HG03439 (cell line): ENCODE data around the gene NSD2.
"Not testable (repeated sequence)": the region's sequence is repeated elsewhere in the genome, so short reads cannot be mapped to it uniquely, and the experiment has no call there.

Experiments used
- ATAC-seq: cut with Tn5 transposase; IDR thresholded peaks from one replicate; pipeline ENCODE4 v1.9.1; 2021; ENCODE audit warnings: mild to moderate bottlenecking, moderate library complexity; ENCODE audit not compliant: unreplicated experiment

NSD2 gene

GRCh38 chr4:1841887-1842210, 29.3 kb upstream of the NSD2 start:
- ATAC-seq, result no peak

- no peak for ATAC-seq
Observed at GRCh38 chr4:1842339-1842895, 28.8 kb upstream of the NSD2 start.

DNA sequence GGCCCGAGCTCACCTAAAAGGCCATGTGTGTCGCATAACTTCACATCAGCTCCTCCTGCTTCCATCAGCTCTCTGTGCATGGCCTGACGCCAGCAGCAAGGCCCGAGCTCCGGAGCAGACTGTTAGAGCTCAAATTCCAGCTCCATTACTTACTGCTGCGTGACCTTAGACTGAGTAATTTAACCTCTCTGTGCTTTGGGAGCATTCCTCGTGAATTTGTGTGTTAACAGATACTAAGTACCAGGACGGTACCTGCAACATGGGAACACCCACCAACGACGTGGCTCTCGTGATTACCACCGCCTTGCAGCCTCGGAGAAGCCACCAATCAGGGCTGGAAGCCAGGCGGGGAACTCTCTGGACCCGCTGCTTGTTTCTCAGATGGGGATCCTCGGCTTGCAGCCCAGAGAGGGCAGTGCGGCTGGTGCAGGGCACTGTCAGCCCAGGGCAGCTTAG, 28.2 kb upstream of the NSD2 start:
- ATAC-seq, result no peak

- no peak for ATAC-seq
Observed at GRCh38 chr4:1843852-1844251, 27.3 kb upstream of the NSD2 start.

DNA sequence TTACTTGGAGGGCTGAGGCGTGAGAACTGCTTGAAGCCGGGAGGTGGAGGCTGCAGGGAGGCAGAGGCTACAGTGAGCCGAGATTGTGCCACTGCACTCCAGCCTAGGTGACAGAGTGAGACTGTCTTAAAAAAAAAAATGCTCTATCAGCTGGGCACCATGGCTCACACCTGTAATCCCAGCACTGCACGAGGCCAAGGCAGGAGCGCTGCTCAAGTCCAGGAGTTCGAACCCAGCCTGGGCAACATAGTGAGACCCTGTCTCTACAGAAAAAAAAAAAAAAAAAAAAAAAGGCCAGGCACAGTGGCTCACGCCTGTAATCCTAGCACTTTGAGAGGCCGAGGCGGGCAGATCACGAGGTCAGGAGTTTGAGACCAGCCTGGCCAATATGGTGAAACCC, 26.6 kb upstream of the NSD2 start:
- not testable (repeated sequence) for ATAC-seq

DNA sequence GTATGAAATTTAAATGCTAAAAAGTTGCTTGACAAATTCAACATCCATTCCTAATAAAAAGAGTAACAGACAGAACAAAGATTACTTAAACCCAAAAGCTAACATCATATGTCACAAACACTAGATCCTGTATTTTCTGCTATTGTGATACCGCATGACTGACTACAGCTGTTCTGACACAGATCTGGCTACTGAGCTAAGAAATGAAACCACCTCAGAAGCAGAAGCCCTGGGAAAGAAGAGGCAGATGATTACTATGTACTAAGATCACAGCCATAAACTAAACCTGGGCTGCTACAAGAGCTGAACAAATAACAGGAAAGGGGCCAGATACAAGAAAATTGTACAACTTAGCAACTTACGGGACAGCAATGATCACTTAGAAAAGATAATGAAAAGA, 24.6 kb upstream of the NSD2 start:
- no peak for ATAC-seq

- no peak for ATAC-seq
Observed at GRCh38 chr4:1850276-1850675, 20.9 kb upstream of the NSD2 start.

DNA sequence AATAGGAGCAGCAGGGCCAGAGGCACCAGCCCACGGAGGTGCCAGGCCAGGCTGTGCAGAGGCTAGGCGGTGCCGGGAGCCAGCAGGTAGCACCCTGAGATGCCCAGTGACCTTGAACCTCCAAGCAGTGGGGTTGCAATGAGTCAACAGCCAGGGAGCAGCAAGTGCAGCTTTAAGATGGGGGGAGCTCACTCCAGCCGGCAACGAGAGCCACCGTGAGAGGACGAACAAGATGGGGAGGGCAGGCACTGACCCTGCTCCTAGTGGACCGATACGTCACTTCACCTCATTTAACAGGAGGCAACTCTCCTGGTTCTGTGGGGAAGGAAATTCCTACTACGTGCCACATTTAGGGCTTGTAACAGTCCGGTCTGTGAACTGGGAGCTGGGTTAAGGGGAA, 20.0 kb upstream of the NSD2 start:
- no peak for ATAC-seq

DNA sequence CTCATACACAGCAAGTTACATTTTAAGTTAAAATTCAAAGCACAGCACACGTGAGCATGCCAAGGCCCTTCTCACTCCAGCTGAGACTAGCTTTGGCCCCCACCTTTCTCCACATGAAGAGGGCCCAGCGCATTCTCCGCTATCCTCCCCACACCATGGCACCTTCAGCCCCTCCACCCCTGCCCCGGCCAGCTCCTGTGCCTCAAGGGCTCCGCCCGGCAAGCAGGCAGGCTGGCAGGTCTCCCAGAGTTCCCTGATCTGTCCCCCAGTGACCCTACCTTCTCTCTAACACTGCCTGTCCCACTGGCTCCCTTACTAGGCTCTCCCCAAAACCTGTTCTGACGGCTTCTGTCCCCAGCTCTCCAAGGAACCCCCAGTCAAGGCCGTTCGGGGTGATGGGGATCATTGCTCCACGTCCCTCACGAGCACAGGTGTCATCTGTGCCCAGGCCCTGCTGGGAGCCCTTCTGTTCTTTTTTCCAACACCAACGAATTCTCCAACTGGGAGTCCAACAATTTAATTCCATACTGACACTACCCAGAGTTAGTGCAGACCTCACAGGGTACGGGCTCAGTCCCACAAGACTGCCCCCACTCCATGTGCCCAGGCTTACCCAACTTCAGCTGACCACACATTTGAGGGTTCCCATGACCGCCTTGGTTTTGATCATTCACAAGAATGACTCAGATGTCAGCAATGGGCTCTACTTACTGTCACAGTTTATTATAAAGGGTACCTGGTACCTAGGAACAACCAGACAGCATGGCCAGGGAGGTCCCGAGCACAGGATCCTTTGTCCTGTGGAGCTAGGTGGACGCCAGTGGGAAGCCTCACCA, 19.4 kb upstream of the NSD2 start:
- no peak for ATAC-seq

GRCh38 chr4:1852904-1853623, 18.1 kb upstream of the NSD2 start:
- no peak for ATAC-seq

DNA sequence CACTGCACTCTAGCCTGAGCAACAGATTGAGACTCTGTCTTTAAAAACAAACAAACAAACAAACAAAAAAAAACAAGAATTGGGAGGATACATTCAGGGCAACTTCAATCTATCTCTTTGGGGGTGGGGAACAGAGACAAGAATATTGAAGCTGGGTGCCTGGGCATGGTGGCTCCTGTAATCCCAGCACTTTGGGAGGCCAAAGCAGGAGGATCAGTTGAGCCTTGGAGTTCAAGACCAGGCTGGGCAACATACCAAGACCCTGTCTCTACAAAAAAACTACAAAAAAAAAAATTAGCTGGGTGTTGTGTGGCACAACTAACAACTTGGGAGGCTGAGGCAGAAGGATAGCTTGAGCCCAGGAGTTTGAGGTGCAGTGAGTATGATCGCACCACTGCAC, 16.4 kb upstream of the NSD2 start:
- ATAC-seq, result no peak

DNA sequence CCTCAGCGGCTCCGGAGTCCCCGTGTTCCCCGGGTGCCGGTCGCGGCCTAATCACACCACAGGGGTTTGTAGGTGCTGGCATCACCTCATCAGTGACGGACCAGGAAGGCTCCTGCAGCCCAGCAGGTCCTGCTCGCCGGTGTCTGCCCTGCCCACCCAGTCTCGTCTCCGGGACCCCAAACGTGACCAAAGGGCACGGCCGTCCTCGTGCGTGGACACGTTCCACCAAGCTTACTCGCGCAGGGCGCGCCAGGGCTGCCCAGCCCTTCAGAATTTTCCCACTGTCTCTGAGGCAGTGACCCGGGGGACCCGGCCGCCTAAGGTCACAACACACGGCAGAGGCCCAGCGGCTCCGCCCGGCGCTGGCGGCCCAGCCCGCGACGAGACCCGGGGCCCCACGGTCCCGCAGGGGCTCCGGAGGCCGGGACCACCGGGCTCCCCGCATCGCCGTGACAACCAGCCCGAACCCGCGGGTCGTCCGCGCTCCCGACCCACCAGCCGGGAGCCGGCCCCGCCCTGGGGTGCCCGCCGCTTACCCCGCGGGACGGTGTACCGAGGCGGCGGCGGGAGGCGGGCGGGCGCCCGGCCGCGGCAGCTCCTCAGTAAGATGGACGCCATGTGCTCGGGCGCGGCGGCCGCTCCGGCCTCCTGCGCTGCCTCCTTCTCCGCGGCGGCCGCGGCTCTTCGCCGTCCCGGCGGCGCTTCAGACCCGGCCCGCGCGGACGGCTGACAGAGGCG, 15.7 kb upstream of the NSD2 start:
- ATAC-seq, result peak; percentile 15

DNA sequence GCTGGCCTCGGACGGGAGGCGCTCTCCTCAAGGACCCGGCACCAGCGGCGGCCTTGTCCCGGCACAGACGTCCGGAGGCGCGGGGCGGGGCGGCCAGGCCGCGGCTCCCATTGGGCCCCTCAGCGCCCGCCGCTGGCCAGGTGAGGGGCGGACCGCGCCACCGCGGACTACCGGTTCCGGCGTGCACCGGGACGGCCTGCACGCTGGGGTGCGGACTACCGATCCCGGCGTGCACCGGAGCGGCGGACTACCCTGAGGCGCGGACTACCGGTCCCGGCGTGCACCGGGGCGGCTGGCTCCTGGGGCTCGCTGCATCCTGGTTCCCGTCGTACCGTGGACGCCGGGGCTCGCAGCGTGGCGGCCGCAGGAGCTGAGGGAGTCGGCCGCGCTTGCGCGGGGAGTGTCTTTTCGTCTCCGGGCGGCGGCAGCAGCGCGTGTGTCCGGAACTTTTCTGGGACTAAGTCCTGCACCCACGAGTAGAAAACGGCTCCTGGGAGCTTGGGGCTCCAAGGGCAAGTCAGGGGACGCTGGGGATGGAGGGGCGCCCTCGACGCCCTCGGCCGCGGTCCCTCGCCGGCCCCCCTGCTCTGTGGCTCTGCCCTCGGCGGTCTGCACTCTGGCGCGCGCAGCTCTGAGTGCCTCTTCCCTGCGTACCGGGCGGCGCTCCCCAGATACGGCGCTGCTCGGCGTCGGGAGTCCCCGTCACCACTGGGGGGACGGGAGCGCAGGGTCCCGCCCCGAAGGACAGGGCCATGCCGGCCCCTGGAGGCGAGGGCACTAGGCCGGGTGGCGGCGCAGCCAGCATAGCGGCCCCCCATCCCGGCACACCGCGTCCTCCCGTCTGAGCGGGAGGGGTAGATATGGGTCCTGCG, 14.9 kb upstream of the NSD2 start, which contains the start of gene LETM1:
TSS of gene LETM1 (minus strand) at position 86 of the 872 bp plus-strand sequence. CDS start 206 bp downstream, outside the sequence.
- peak; percentile 86 for ATAC-seq

DNA sequence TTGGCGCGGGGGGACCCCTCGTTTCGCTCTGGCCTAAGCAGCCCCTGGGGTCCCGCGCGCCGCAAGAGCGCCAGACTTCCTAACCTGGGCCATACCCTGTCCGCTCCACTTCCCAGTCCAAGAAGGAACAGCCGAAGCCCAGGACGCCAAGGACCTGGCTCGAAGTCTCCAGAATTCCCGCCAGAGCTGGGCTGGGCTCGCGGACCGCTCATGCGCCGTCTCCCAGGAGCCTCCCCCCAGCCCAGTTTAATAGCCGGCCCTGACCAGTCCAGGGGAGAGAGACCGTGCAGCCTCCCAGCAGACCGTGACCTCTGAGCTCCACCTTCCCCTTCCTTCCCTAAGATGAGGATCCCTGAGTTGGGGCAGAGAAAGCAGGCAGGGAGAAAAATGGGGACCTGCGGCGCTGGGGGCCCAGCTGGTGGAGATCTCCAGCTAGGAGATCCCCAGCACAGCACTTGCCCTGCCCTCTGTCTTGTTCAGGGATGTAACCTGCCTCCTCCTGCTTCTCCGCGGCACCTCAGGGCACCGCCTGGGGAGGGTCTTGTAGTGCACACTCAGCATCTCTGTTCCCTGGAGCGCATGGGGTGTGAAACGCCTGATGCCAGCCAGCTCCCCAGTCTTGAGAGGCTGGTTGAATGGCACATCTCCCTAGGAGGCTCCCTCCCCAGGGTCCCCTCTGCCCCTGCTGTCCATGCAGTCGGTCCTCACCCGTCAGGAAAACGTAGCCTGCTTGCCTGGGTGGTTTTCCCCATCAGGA, 14.1 kb upstream of the NSD2 start:
- no peak for ATAC-seq

GRCh38 chr4:1857931-1858330, 13.3 kb upstream of the NSD2 start:
- no peak for ATAC-seq

DNA sequence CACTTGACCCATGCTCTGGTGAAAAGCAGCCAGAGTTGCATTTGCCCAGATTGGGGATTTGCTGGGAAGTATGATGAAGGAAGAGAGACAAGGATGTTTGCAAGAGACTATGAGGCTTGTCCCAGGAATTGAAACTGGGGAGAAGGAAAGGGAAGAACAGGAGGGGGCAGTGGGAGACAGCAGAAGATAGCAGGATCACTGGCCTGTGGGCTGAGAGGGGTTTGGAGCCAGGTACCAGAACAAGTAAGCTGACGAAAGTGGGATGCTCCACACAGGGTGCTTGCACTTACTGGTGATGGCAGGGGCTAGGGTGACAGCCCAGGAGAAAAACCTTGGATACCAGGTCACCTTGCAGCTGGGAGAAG, 11.8 kb upstream of the NSD2 start:
- no peak for ATAC-seq

- ATAC-seq, result no peak
Observed at GRCh38 chr4:1862055-1862911, 8.9 kb upstream of the NSD2 start.

DNA sequence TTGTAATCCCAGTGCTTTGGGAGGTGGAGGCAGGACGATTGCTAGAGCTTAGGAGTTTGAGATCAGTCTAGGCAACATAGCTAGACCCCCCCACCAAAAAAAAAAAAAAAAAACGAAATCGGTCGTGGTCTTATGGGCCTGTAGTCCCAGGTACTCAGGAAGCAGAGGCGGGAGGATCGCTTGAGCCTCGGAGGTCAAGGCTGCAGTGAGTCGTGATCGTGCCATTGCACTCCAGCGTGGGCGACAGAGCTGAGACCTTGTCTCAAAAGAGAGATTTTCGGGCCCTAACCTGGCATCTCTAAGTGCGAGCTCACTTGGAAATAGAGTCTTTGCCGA, 8.3 kb upstream of the NSD2 start:
- ATAC-seq, result no peak
